HG03575 (cell line): ENCODE data around the gene KDM4B.
"Not testable (repeated sequence)": the region's sequence is repeated elsewhere in the genome, so short reads cannot be mapped to it uniquely, and the experiment has no call there.

Experiments
- ATAC-seq: cut with Tn5 transposase; IDR thresholded peaks from one replicate; pipeline ENCODE4 v1.9.1; 2021; ENCODE audit not compliant: unreplicated experiment, insufficient number of reproducible peaks, low FRiP score; ENCODE audit errors: extremely low read depth

KDM4B gene

GRCh38 chr19:5164845-5165696 lies 196.2 kb downstream of the KDM4B start:
- ATAC-seq: not testable (repeated sequence)

GRCh38 chr19:5165697-5166019 lies 196.7 kb downstream of the KDM4B start:
- ATAC-seq: no peak

GRCh38 chr19:5166262-5166661 lies 197.3 kb downstream of the KDM4B start:
- no peak for ATAC-seq

GRCh38 chr19:5170329-5170745 lies 201.4 kb downstream of the KDM4B start:
- ATAC-seq: no peak

GRCh38 chr19:5171711-5172110 lies 202.8 kb downstream of the KDM4B start:
- no peak for ATAC-seq

- ATAC-seq: no peak
Measured at GRCh38 chr19:5172859-5173630, 204.1 kb downstream of the KDM4B start.

GRCh38 chr19:5173993-5174392 lies 205.1 kb downstream of the KDM4B start:
- no peak for ATAC-seq

- no peak for ATAC-seq
Measured at GRCh38 chr19:5177745-5178450, 209.0 kb downstream of the KDM4B start.

- no peak for ATAC-seq
Measured at GRCh38 chr19:5178841-5179240, 209.9 kb downstream of the KDM4B start.

- ATAC-seq: no peak
Measured at GRCh38 chr19:5179256-5179655, 210.3 kb downstream of the KDM4B start.

GRCh38 chr19:5181329-5181728 lies 212.4 kb downstream of the KDM4B start:
- ATAC-seq: no peak

GRCh38 chr19:5182751-5183150 lies 213.8 kb downstream of the KDM4B start:
- ATAC-seq: no peak

- ATAC-seq: no peak
Measured at GRCh38 chr19:5183616-5184015, 214.7 kb downstream of the KDM4B start.

- no peak for ATAC-seq
Measured at GRCh38 chr19:5184930-5185329, 216.0 kb downstream of the KDM4B start.

- ATAC-seq: no peak
Measured at GRCh38 chr19:5186293-5187050, 217.6 kb downstream of the KDM4B start.

GRCh38 chr19:5188548-5189317 lies 219.8 kb downstream of the KDM4B start:
- ATAC-seq: no peak

GRCh38 chr19:5189318-5189607 lies 220.3 kb downstream of the KDM4B start:
- ATAC-seq: no peak

- no peak for ATAC-seq
Measured at GRCh38 chr19:5191091-5191490, 222.2 kb downstream of the KDM4B start.

GRCh38 chr19:5192568-5192967 lies 223.7 kb downstream of the KDM4B start:
- ATAC-seq: no peak
